Measurements from ENCODE around the gene TBX1.
A peak's percentile ranks its signal among the peaks of the same experiment; 100 is the strongest.

Gene TBX1

DNA sequence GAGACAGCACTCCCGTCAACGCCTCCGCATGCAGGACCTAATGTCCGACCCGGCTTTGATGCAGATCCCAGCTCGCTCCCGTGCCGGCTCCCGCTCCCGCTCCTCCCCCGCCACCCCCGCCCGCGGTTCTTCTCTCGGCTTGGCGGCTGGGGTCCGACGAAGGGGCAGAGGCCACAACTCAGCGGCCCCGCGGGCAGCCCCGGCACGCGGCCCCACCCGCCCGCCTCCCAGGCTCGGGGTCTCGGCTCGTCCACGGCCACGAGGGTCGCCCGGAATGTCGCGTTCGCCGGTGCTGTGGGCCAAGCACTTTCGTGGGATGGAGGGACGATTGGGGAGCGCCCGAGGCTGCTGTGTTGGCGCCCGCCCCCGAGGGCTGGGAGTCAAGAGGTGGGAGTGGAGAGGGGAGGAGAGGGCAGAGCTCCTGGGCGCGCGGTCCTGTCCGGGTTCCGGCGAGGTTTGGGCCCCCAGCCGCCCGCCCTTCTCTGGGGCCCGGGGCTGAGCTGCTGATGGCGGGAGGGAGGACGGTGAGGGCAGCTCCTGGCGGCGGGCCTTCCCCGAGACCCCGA, 5.3 kb upstream of the TBX1 start:
- H3K36me3 ChIP-seq (ENCODE audit: low read length): no peaks in the 10 kb centered on the region
- H3K4me3 ChIP-seq (ENCODE audit: insufficient read depth, low read length, poor library complexity, severe bottlenecking): no peak overlapping the region
- H3F3A ChIP-seq (ENCODE audit: insufficient read depth): no peaks in the 10 kb centered on the region
- H3K4me2 ChIP-seq (ENCODE audit: low read depth, low read length, poor library complexity, severe bottlenecking): no peak overlapping the region
- TF ChIP-seq, protein P1, sequence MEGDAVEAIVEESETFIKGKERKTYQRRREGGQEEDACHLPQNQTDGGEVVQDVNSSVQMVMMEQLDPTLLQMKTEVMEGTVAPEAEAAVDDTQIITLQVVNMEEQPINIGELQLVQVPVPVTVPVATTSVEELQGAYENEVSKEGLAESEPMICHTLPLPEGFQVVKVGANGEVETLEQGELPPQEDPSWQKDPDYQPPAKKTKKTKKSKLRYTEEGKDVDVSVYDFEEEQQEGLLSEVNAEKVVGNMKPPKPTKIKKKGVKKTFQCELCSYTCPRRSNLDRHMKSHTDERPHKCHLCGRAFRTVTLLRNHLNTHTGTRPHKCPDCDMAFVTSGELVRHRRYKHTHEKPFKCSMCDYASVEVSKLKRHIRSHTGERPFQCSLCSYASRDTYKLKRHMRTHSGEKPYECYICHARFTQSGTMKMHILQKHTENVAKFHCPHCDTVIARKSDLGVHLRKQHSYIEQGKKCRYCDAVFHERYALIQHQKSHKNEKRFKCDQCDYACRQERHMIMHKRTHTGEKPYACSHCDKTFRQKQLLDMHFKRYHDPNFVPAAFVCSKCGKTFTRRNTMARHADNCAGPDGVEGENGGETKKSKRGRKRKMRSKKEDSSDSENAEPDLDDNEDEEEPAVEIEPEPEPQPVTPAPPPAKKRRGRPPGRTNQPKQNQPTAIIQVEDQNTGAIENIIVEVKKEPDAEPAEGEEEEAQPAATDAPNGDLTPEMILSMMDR (IDR thresholded peaks at IDR 0.05; ENCODE audit: insufficient read depth, low read length, poor library complexity, severe bottlenecking): no peak
- no peak overlapping the region for H2AFZ ChIP-seq (ENCODE audit: low read depth, low read length, severe bottlenecking)
- no peaks in the 10 kb centered on the region for H3K27me3 ChIP-seq (ENCODE audit: low read length)
- H3K9me2 ChIP-seq (replicated peaks; ENCODE audit: insufficient read depth, low read length): no peaks in the 10 kb centered on the region
- no peak overlapping the region for H3K9ac ChIP-seq (ENCODE audit: low read length)
- H3K79me2 ChIP-seq (ENCODE audit: insufficient read depth, low read length): no peaks in the 10 kb centered on the region
- H4K20me1 ChIP-seq (ENCODE audit: low read depth, low read length): no peaks in the 10 kb centered on the region
- no peaks in the 10 kb centered on the region for H3K9me3 ChIP-seq (ENCODE audit: insufficient read depth, low read length)
- no peak overlapping the region for H3K27ac ChIP-seq (ENCODE audit: low read depth, low read length)

DNA sequence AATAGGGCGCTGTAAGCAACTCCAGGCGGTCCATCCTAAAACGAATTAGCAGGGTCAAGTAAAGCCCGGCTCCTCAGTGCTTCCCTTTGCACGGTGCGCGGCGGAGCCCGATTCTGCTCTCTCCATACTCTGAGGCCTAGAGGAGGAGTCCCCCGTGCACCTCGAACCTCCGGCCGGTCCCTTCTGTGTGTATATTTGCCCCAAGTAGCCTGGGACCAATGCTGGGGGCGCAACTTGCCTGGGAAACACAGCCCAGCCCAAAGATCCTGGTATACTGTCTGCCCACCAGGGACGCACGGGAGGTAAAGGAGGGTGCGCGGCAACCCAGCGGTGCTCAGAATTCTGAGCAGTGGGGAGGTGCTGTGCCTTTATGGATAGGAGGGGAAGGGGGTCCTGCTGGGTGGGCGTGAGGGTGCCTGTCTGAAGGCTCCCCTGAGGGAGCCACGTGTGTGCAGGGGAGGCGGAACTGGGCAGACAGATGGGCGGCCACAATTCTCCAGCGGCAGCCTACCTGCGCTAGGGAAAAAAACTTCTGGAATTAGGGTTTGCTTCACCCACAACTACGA, 4.8 kb upstream of the TBX1 start:
- Histone ChIP-seq H3F3A (ENCODE audit: insufficient read depth) (no peaks in the 10 kb centered on the region), H3K4me2 (ENCODE audit: low read depth, low read length, poor library complexity, severe bottlenecking) (no peak overlapping the region), H3K27ac (ENCODE audit: low read depth, low read length) (no peak overlapping the region), H3K9me3 (ENCODE audit: insufficient read depth, low read length) (no peaks in the 10 kb centered on the region), H3K36me3 (ENCODE audit: low read length) (no peaks in the 10 kb centered on the region), H3K9ac (ENCODE audit: low read length) (no peak overlapping the region), H2AFZ (ENCODE audit: low read depth, low read length, severe bottlenecking) (no peak overlapping the region), H3K4me3 (ENCODE audit: insufficient read depth, low read length, poor library complexity, severe bottlenecking) (no peak overlapping the region), H3K9me2 (replicated peaks; ENCODE audit: insufficient read depth, low read length) (no peaks in the 10 kb centered on the region), H3K27me3 (ENCODE audit: low read length) (no peaks in the 10 kb centered on the region), H3K79me2 (ENCODE audit: insufficient read depth, low read length) (no peaks in the 10 kb centered on the region), H4K20me1 (ENCODE audit: low read depth, low read length) (no peaks in the 10 kb centered on the region)
- TF ChIP-seq EZH2phosphoT487 (conservative IDR thresholded peaks at IDR 0.05; ENCODE audit: low read length): no peak
- TF ChIP-seq, protein P1 (IDR thresholded peaks at IDR 0.05; ENCODE audit: insufficient read depth, low read length, poor library complexity, severe bottlenecking): no peak

DNA sequence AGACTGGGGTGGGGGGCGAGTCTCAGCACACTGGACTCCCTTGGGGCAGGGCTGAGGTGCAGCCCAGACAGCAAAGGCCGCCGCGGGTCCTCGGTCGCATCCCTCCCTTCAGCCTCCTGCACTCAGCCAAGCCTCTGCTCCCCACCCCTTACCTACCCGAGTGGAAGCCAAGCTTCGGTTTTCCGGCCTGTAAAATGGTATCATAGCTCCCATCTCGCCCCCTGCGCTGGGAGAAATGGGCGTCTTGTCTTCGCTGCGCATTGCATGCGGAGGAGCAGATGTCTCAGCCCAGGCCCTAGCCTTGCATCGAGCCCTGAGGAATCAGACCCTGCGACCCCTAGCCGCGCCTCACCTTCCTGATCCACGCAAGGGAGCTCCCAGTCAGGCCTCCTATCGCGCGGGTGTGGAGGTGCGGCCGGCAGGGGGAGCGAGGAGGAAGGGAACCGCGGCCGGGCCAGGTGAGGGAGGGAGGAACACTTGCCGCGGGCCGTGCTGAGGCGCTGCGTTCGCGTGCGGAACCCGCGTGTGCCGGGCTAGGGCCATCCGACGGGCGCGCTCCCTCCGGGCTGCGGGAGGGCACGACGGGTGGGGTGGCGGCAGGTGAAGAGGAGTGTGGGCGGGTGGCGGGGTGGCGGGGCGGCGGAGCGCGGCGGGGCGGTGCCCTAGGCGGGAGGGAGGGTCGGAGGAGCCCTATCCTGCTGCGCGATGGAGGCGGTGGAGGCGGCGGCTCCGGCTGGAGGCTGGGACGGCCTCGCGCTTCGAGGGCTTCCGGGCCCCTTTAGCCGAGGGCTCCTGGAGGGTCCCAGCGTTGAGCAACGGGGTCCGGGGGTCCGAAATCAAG, 4.1 kb upstream of the TBX1 start:
- Histone ChIP-seq H4K20me1 (ENCODE audit: low read depth, low read length) (no peaks in the 10 kb centered on the region), H3K27me3 (ENCODE audit: low read length) (no peaks in the 10 kb centered on the region), H3K9me3 (ENCODE audit: insufficient read depth, low read length) (no peaks in the 10 kb centered on the region), H3K9ac (ENCODE audit: low read length) (no peak overlapping the region), H3F3A (ENCODE audit: insufficient read depth) (no peaks in the 10 kb centered on the region), H3K9me2 (replicated peaks; ENCODE audit: insufficient read depth, low read length) (no peaks in the 10 kb centered on the region), H3K36me3 (ENCODE audit: low read length) (no peaks in the 10 kb centered on the region), H3K27ac (ENCODE audit: low read depth, low read length) (no peak overlapping the region), H3K79me2 (ENCODE audit: insufficient read depth, low read length) (no peaks in the 10 kb centered on the region), H2AFZ (ENCODE audit: low read depth, low read length, severe bottlenecking) (no peak overlapping the region), H3K4me2 (ENCODE audit: low read depth, low read length, poor library complexity, severe bottlenecking) (no peak overlapping the region), H3K4me3 (ENCODE audit: insufficient read depth, low read length, poor library complexity, severe bottlenecking) (no peak overlapping the region)
- TF ChIP-seq EZH2phosphoT487 (conservative IDR thresholded peaks at IDR 0.05; ENCODE audit: low read length): no peak
- TF ChIP-seq, protein P1 (IDR thresholded peaks at IDR 0.05; ENCODE audit: insufficient read depth, low read length, poor library complexity, severe bottlenecking): peak; percentile 25
